SK-N-MC (cell line): ENCODE results near the gene IMMT.

Experiments
- DNase-seq: peaks from one replicate; pipeline ENCODE4 v3.0.0-alpha.2; 2011; ENCODE audit warnings: low read depth, low spot score
- H3K27ac ChIP-seq: fragments of 200-600 bp; sonication (generic); 2 replicates; pipeline ENCODE4 v1.5.1; 2016; ENCODE audit warnings: mixed run types
- H3K36me3 ChIP-seq: fragments of 200-600 bp; sonication (generic); 2 replicates; pipeline ENCODE4 v1.6.1; 2017; ENCODE audit warnings: antibody characterized with exemption, low read length, mixed read lengths; ENCODE audit not compliant: insufficient read depth
- H3K4me3 ChIP-seq: fragments of 200-600 bp; sonication (generic); 2 replicates; pipeline ENCODE4 v1.5.1; 2016
- H3K9ac ChIP-seq: fragments of 200-600 bp; sonication (generic); 2 replicates; pipeline ENCODE4 v1.8.0; 2017; ENCODE audit warnings: mixed run types, mixed read lengths; ENCODE audit not compliant: insufficient read length
- H3K9me3 ChIP-seq: fragments of 200-600 bp; sonication (generic); 2 replicates; pipeline ENCODE4 v1.6.1; 2017; ENCODE audit warnings: low read depth, mild to moderate bottlenecking, antibody characterized with exemption, low read length, moderate library complexity, mixed read lengths
- EZH2 ChIP-seq: fragments of 200-600 bp; sonication (generic); IDR thresholded peaks from one replicate; pipeline ENCODE4 v1.6.1; 2017; ENCODE audit warnings: antibody characterized with exemption
- FOXP2 ChIP-seq: optimal IDR thresholded peaks from 2 replicates; pipeline ENCODE3; 2011; ENCODE audit warnings: mild to moderate bottlenecking, moderate library complexity; ENCODE audit not compliant: insufficient read depth; ENCODE audit errors: extremely low read length, control extremely low read depth
- POLR2AphosphoS5 ChIP-seq: IDR thresholded peaks from 2 replicates; pipeline ENCODE4 v1.6.1; 2012; ENCODE audit warnings: mild to moderate bottlenecking, low read depth, low read length, borderline replicate concordance

IMMT gene

DNA sequence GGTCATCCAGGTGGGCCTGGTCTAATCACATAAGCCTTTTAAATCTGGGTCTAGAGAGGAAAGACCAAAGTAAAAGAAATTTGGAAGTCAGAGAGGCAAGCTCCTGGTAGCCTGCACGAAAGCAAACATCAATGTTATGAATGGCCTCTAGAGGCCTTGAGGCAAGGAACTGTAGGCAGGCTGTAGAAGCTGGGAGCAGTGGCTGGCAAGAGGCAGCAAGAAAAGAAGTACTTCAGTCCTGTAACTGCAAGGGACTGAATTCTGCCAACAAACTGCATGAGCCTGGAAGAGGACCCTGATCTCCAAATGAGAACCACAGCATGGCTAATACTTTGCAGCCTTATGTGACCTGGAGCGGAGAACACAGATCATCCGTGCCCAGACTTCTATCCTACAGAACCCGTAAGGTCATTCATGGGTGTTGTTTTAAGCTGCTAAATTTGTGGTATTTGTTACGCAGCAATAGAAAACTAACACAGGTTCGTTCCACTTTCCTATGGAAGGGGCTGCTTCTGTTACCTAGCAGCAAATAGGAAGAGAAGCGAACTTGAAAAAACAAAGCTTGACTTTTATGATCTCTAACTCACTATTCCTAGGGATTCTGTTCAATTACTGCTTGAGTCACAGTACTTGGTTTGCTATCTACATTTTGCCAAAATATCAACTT lies 1.2 kb downstream of the IMMT start:
- Histone ChIP-seq H3K9ac (peak overlapping the region; percentile 96), H3K36me3 (peaks cover 30% of the 10 kb centered on the region), H3K4me3 (peak overlapping the region; percentile 82), H3K9me3 (no peaks in the 10 kb centered on the region), H3K27ac (peak overlapping the region; percentile 60)
- DNase-seq = no peak
- TF ChIP-seq FOXP2 (no peak), EZH2 (no peak), POLR2AphosphoS5 (no peak)

DNA sequence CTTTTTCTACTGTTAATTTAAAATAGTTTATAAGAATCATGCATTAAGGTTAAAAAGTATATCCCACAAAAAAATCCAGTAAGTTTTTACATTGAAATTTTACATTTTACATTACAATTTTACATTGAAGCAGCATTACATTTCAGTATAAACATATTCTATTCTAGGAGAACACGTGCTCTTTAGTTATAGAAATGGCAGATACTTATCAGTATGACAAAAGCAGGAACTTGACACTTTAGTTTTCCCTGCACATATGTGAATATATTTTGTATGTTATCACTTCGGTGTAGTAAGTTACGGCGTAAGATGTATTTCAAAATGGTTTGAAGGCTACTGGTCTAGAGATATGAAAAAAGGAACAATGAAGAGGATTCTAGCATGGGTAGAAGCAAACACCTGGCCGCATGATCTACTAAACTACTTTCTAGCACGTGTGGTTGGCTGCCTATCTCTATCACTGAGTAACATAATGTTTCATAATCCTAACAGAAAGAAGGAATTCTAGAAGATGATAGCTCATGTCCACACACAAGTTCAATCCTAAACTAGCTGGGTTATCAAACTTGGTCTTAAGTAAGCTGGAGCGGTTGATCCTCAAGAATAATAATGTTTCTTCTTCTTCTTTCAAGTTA lies 5.4 kb downstream of the IMMT start:
- no peaks in the 10 kb centered on the region for H3K9me3 ChIP-seq
- H3K36me3 ChIP-seq = peaks cover 37% of the 10 kb centered on the region
- no peak overlapping the region for H3K9ac ChIP-seq
- no peak for DNase-seq
- H3K4me3 ChIP-seq = no peak overlapping the region
- TF ChIP-seq FOXP2 (no peak), EZH2 (no peak), POLR2AphosphoS5 (no peak)
- no peak overlapping the region for H3K27ac ChIP-seq

DNA sequence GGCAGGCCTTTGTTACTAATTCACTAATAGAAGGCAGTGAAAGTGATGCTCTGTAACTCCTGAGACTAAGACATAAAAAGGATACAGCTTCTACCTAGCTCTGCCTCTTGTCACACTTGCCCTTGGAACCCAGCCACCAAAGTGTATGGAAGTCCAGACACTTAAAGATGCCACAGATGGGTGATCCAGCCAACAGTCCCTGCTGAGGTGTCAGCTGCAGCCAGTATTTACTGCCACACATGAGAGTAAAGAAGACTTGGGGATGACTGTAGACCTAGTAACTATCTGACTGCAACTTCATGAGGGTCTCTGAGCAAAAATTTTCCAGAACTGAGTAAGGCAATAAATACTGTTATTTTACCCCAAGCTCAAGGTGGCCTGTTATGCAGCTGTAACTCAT lies 8.8 kb downstream of the IMMT start:
- H3K9me3 ChIP-seq = no peaks in the 10 kb centered on the region
- H3K36me3 ChIP-seq = peaks cover 23% of the 10 kb centered on the region
- no peak overlapping the region for H3K4me3 ChIP-seq
- peak overlapping the region; percentile 82; the same call in 1 of the 2 replicates for H3K27ac ChIP-seq
- no peak overlapping the region for H3K9ac ChIP-seq
- DNase-seq = no peak
- TF ChIP-seq POLR2AphosphoS5 (no peak), FOXP2 (no peak), EZH2 (no peak)

DNA sequence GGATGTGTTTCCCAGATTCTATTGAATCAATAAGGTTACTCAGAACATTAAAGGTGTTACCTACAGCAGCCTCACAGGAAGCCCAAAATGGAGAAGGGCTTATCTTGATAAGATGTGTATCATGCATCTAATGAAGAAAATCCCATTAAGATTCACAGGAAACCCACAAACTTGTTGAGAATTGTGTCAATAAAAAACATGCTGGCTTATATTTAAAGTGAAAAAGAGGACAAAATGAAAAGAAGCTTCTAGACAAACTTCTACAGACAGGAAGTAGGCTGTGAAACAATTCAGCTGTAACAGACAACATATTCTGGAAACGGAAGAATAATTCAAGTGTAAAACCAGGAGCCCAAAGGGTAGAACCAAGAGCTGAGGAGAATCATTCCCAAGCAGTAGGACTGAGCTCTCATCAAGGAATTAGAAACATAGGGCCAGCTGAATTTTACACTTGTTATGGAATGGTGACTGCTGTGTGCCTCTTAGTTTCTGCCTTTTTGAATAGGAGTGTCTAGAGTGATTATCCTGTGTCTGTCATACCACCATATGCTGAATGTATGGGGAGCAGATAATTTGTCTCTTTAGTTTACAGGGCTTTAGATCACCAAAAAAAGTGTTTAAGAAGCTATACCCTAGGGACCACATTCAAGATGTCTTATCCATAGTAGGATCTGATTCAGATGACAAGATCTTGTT lies 9.6 kb downstream of the IMMT start:
- Histone ChIP-seq H3K36me3 (peaks cover 22% of the 10 kb centered on the region), H3K9me3 (no peaks in the 10 kb centered on the region), H3K4me3 (peak overlapping the region; percentile 13; the same call in 1 of the 2 replicates), H3K9ac (no peak overlapping the region), H3K27ac (peak overlapping the region; percentile 82)
- DNase-seq = no peak
- no peak for TF ChIP-seq POLR2AphosphoS5
- TF ChIP-seq EZH2 = no peak
- no peak for TF ChIP-seq FOXP2

DNA sequence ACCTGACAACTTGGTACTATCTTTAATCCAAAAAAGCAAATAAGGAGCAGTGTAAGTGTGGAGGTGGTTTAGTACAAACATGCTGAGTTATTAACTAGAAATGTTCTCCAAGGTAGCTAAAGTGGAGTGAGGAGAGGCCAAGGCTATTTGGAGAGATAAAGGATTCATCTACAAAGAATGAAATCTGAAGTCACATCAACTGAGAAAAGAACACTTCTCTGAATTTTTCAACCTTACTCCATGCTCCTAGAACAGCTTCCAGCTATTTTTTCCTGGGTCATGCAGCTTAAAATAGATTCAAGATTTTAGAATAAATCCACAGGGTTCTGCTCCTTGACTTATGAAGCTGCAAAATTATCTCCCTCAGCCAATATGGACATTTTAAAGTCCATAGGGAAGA lies 18.7 kb downstream of the IMMT start:
- peaks cover 74% of the 10 kb centered on the region for H3K36me3 ChIP-seq
- H3K27ac ChIP-seq = no peak overlapping the region
- no peak overlapping the region for H3K9ac ChIP-seq
- no peak overlapping the region for H3K4me3 ChIP-seq
- H3K9me3 ChIP-seq = no peaks in the 10 kb centered on the region
- DNase-seq = no peak
- TF ChIP-seq EZH2 (no peak), POLR2AphosphoS5 (no peak), FOXP2 (no peak)

DNA sequence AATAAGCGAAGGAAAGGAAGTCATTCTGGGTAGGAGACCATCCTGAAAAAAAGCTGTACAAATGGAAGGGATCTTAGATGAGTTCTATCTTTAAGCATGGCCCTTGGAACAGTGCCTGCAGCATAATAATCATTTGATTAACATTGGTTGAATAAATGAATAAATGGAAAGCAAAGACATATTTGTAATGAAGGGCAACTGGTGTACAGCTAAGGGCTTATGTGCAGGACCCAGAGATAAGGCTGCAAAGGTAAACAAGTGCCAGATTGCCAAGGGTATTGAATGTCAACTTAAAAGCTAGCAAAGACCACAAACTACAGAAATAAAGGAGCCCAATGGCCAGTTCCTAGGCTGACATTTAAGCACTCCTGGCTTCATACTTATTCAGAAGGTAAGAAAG lies 19.4 kb downstream of the IMMT start:
- peaks cover 78% of the 10 kb centered on the region for H3K36me3 ChIP-seq

DNA sequence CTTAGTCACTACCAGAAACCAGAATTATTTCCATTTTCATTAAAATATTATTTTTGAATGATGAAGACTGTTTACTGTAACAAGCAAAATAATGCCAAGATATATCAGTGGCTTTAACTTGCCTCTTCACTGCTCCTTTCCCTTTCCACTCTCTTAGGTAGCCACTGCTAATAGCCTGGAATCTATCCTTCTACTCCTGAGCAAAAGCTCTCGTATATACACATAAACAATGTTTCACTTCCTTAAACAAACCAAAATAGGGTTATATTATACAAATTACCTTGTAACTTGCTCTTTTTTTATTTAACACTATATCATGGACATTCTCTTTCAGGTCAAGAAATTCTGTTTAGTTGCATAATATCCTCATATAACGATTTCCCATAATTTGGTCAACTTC lies 20.8 kb downstream of the IMMT start:
- no peak for TF ChIP-seq FOXP2
- TF ChIP-seq POLR2AphosphoS5 = no peak
- TF ChIP-seq EZH2 = no peak
- no peak for DNase-seq
- peaks cover 85% of the 10 kb centered on the region for H3K36me3 ChIP-seq
- no peaks in the 10 kb centered on the region for H3K9me3 ChIP-seq
- no peak overlapping the region for H3K4me3 ChIP-seq
- H3K27ac ChIP-seq = peak overlapping the region; percentile 6; the same call in 1 of the 2 replicates
- no peak overlapping the region for H3K9ac ChIP-seq

More for the DNA sequence above, 19.4 kb downstream of the IMMT start:
- no peak overlapping the region for H3K27ac ChIP-seq
- TF ChIP-seq EZH2 (no peak), POLR2AphosphoS5 (no peak), FOXP2 (no peak)
- H3K9me3 ChIP-seq = no peaks in the 10 kb centered on the region
- no peak overlapping the region for H3K4me3 ChIP-seq
- no peak overlapping the region for H3K9ac ChIP-seq
- no peak for DNase-seq

DNA sequence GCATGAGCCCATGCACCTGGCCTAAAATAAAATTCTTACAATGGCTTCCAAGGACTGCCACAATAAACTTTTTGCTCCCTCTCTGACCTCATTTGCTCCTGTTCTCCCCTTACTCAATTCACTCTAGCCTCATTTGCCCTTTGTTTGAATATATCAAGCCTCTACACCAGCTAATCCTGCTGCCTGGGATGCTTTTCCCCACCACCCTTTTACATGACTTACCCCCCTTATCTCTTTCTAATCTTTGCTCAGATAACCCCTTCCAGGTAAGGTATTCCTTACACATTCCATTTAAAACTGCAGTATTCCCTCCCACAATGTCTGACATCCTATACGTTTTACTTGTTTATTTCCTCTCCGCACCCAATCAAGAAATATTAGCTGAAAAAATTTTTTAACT lies 22.7 kb downstream of the IMMT start:
- peaks cover 88% of the 10 kb centered on the region for H3K36me3 ChIP-seq
- H3K9ac ChIP-seq = no peak overlapping the region
- no peaks in the 10 kb centered on the region for H3K9me3 ChIP-seq
- no peak overlapping the region for H3K4me3 ChIP-seq
- TF ChIP-seq EZH2 (no peak), POLR2AphosphoS5 (no peak), FOXP2 (no peak)
- no peak overlapping the region for H3K27ac ChIP-seq
- no peak for DNase-seq
